Measurements from ENCODE around the gene ZBTB7B.

GRCh38 chr1:154978360-154978759, 24.2 kb upstream of the ZBTB7B start:
- TF ChIP-seq, protein P1, sequence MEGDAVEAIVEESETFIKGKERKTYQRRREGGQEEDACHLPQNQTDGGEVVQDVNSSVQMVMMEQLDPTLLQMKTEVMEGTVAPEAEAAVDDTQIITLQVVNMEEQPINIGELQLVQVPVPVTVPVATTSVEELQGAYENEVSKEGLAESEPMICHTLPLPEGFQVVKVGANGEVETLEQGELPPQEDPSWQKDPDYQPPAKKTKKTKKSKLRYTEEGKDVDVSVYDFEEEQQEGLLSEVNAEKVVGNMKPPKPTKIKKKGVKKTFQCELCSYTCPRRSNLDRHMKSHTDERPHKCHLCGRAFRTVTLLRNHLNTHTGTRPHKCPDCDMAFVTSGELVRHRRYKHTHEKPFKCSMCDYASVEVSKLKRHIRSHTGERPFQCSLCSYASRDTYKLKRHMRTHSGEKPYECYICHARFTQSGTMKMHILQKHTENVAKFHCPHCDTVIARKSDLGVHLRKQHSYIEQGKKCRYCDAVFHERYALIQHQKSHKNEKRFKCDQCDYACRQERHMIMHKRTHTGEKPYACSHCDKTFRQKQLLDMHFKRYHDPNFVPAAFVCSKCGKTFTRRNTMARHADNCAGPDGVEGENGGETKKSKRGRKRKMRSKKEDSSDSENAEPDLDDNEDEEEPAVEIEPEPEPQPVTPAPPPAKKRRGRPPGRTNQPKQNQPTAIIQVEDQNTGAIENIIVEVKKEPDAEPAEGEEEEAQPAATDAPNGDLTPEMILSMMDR (IDR thresholded peaks at IDR 0.05): no peak
- TF ChIP-seq ZFX (IDR thresholded peaks at IDR 0.05; ENCODE audit: borderline replicate concordance): no peak
